HCT116 (cell line): ENCODE results near the gene SKIC8. TPM values are rescaled to one million over a fixed set of nuclear protein-coding genes. Genes with fewer than 3 reads are reported as not detected.

Experiments used
- ATAC-seq: fragments of 200-7000 bp; cut with Tn5 transposase; 2 replicates; pipeline ENCODE4 v1.9.1; 2020; ENCODE audit warnings: mild to moderate bottlenecking, moderate library complexity
- BruUV-seq: library from RNA; stranded (reverse); fragments of 400-500 nt; replicated peaks from 2 replicates; lab custom pipeline; 2021; lab: Mats Ljungman, UMichigan
- CTCF ChIA-PET: fragments of 300-600 bp; sonication (Branson Sonifier 250); formaldehyde crosslinking; loops from one replicate; lab custom pipeline; 2021; ENCODE audit warnings: antibody characterized with exemption; lab: Charles Lee
- POLR2A ChIA-PET: fragments of 300-600, 350-600 bp; sonication (Branson Sonifier 250); formaldehyde crosslinking; loops from one replicate; lab custom pipeline; 2021; ENCODE audit warnings: antibody characterized with exemption; lab: Charles Lee
- RAD21 ChIA-PET, 2 experiments: fragments of 300-600 bp; sonication (Branson Sonifier 250); formaldehyde crosslinking; loops; one replicate each; lab custom pipeline; 2023; ENCODE audit warnings: low total read pairs in 2 of 2; ENCODE audit not compliant: uncharacterized antibody in 2 of 2, unreplicated experiment in 2 of 2, low non-redundant PET in 1 of 2; lab: Charles Lee
- DNase-seq: peaks from one replicate; pipeline ENCODE4 v3.0.0-alpha.2; 2010; ENCODE audit warnings: low read depth, low spot score
- H2AFZ ChIP-seq: fragments of 200-600 bp; shearing (Covaris generic), sonication (generic); 2 replicates; pipeline ENCODE4 v1.6.1; 2017; ENCODE audit warnings: low read depth, mixed run types, mixed read lengths, antibody characterized with exemption, low read length; ENCODE audit not compliant: poor library complexity, severe bottlenecking
- H3K27ac ChIP-seq: 2 replicates; pipeline ENCODE4 v1.5.1; 2012; ENCODE audit warnings: low read depth, low read length
- H3K27me3 ChIP-seq: fragments of 200-600 bp; sonication (generic); 2 replicates; pipeline ENCODE4 v1.6.1; 2016; ENCODE audit warnings: mixed run types, low read length, mixed read lengths; ENCODE audit not compliant: insufficient read depth
- H3K36me3 ChIP-seq, 2 experiments: fragments of 200-500 bp in 1 of 2; fragments of 200-600 bp in 1 of 2; sonication (Bioruptor generic) in 1 of 2; sonication (generic) in 1 of 2; 2 replicates each; pipeline versions ENCODE4 v1.5.1 to v1.6.1; 2014 to 2016; ENCODE audit warnings: low read length in 2 of 2, inconsistent platforms in 1 of 2, mixed read lengths in 1 of 2, mixed run types in 1 of 2; ENCODE audit not compliant: insufficient read depth in 2 of 2, control insufficient read depth in 1 of 2
- H3K4me1 ChIP-seq, 2 experiments: fragments of 200-600 bp in 1 of 2; sonication (generic) in 1 of 2; 2 replicates each; pipeline versions ENCODE4 v1.5.1 to v1.6.1; 2012 to 2017; ENCODE audit warnings: low read length in 2 of 2, inconsistent platforms in 1 of 2, mild to moderate bottlenecking in 1 of 2, mixed read lengths in 1 of 2, mixed run types in 1 of 2, moderate library complexity in 1 of 2; ENCODE audit not compliant: insufficient read depth in 2 of 2, control insufficient read depth in 1 of 2
- H3K4me2 ChIP-seq: fragments of 200-600 bp; sonication (generic); 2 replicates; pipeline ENCODE4 v1.6.1; 2017; ENCODE audit warnings: mixed run types, low read length, mixed read lengths
- H3K4me3 ChIP-seq, 2 experiments: fragments of 200-600 bp in 1 of 2; sonication (generic) in 1 of 2; replicated peaks in 1 of 2; 2 replicates each; pipeline ENCODE4 v1.5.1; 2011 to 2016; ENCODE audit warnings: low read length in 2 of 2, control low read depth in 1 of 2, low read depth in 1 of 2, mild to moderate bottlenecking in 1 of 2, mixed read lengths in 1 of 2, mixed run types in 1 of 2
- H3K79me2 ChIP-seq: fragments of 200-600 bp; sonication (generic); 2 replicates; pipeline ENCODE4 v1.6.1; 2017; ENCODE audit warnings: mild to moderate bottlenecking, mixed run types, low read length, moderate library complexity, mixed read lengths; ENCODE audit not compliant: insufficient read depth
- H3K9ac ChIP-seq: fragments of 200-600 bp; sonication (generic); 2 replicates; pipeline ENCODE4 v1.6.1; 2016; ENCODE audit warnings: low read length, mixed read lengths
- H3K9me2 ChIP-seq: fragments of 200-600 bp; sonication (generic), shearing (Covaris generic); 2 replicates; pipeline ENCODE4 v1.6.1; 2017; ENCODE audit warnings: mixed run types, mild to moderate bottlenecking, moderate library complexity; ENCODE audit not compliant: insufficient read depth
- H3K9me3 ChIP-seq, 2 experiments: fragments of 200-500 bp in 1 of 2; fragments of 200-600 bp in 1 of 2; sonication (Bioruptor generic) in 1 of 2; sonication (generic) in 1 of 2; 2 replicates each; pipeline ENCODE4 v1.6.1; 2014 to 2017; ENCODE audit warnings: low read length in 2 of 2, mixed read lengths in 2 of 2, inconsistent platforms in 1 of 2, low read depth in 1 of 2, mild to moderate bottlenecking in 1 of 2, mixed run types in 1 of 2, moderate library complexity in 1 of 2; ENCODE audit not compliant: control insufficient read depth in 1 of 2, insufficient read depth in 1 of 2
- H4K20me1 ChIP-seq: fragments of 200-600 bp; sonication (generic), shearing (Covaris generic); 2 replicates; pipeline ENCODE4 v1.6.1; 2017; ENCODE audit warnings: mixed run types, mild to moderate bottlenecking, moderate library complexity; ENCODE audit not compliant: insufficient read depth
- RAD21 ChIP-seq: IDR thresholded peaks from 2 replicates; pipeline ENCODE4 v1.6.1; 2012; ENCODE audit warnings: low read depth, mild to moderate bottlenecking
- SP1 ChIP-seq: IDR thresholded peaks from 2 replicates; pipeline ENCODE4 v1.6.1; 2012; ENCODE audit warnings: low read depth
- ZFX ChIP-seq: fragments of 450-650 bp; IDR thresholded peaks from 2 replicates; pipeline ENCODE4 v1.6.1; 2017
- intact Hi-C: fragments of 100-400 bp; cut with micrococcal nuclease; formaldehyde crosslinking; loops from 2 replicates; pipeline ENCODE4 v1.10.0; 2022
- total RNA-seq: library from RNA; stranded (reverse); gene quantifications from one replicate; pipeline ENCODE4 v1.2.1, GENCODE V29; 2021; ENCODE audit not compliant: unreplicated experiment
- TF ChIP-seq, protein P1 (sequence below), 3 experiments: fragments of 200-600 bp in 1 of 3; sonication (generic) in 1 of 3; IDR thresholded peaks in 2 of 3; conservative IDR thresholded peaks in 1 of 3; 2 replicates each; pipeline ENCODE4 v1.5.1; 2012 to 2017; ENCODE audit warnings: low read depth in 2 of 3, low read length in 2 of 3, antibody characterized with exemption in 1 of 3, borderline replicate concordance in 1 of 3, control low read depth in 1 of 3, mild to moderate bottlenecking in 1 of 3, mixed read lengths in 1 of 3, mixed run types in 1 of 3, moderate library complexity in 1 of 3; ENCODE audit not compliant: insufficient read depth in 1 of 3
- TF ChIP-seq, protein P2 (sequence below): IDR thresholded peaks from 2 replicates; pipeline ENCODE4 v1.6.1; 2012

Gene SKIC8
- total RNA-seq, 1 experiment from 2014 or later = 57.1 TPM

DNA sequence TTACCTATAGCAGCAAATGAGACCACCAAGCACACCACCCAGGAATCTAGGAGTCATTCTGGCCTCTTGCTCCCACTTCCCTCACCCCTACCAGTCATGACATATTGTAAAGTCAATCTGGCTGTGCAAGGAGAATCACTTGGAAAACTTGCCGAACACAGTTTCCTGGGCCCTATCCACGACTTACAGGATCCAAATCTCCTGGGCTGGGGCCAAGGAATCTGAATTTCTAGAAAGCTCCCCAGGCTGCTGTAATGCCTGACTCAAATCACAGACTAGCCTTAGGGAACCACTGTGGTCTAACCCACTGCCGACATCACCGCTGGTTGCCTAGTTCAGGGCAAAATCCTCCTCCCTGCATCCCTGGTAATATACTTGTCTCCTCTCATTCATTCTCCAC is 36.6 kb upstream of the SKIC8 start:
- H3K9ac ChIP-seq = no peak overlapping the region
- no peak overlapping the region for H3K4me3 ChIP-seq
- intact Hi-C loops = no loop called here
- no peaks in the 10 kb centered on the region for H3K9me3 ChIP-seq
- H2AFZ ChIP-seq = no peak overlapping the region
- H3K27me3 ChIP-seq = 0 out of 2 replicates have a peak, but pooled peaks cover 3% of the 10 kb centered on the region
- ATAC-seq (no peak), DNase-seq (no peak)
- TF ChIP-seq, protein P1, sequence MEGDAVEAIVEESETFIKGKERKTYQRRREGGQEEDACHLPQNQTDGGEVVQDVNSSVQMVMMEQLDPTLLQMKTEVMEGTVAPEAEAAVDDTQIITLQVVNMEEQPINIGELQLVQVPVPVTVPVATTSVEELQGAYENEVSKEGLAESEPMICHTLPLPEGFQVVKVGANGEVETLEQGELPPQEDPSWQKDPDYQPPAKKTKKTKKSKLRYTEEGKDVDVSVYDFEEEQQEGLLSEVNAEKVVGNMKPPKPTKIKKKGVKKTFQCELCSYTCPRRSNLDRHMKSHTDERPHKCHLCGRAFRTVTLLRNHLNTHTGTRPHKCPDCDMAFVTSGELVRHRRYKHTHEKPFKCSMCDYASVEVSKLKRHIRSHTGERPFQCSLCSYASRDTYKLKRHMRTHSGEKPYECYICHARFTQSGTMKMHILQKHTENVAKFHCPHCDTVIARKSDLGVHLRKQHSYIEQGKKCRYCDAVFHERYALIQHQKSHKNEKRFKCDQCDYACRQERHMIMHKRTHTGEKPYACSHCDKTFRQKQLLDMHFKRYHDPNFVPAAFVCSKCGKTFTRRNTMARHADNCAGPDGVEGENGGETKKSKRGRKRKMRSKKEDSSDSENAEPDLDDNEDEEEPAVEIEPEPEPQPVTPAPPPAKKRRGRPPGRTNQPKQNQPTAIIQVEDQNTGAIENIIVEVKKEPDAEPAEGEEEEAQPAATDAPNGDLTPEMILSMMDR (IDR thresholded peaks at IDR 0.05 in 2 of 3, conservative IDR thresholded peaks at IDR 0.05 in 1 of 3; ENCODE audit: borderline replicate concordance in 1 of 3, insufficient read depth in 1 of 3, low read depth in 2 of 3, low read length in 2 of 3) = no peak
- POLR2A ChIA-PET = no interaction called here
- no peaks in the 10 kb centered on the region for H3K79me2 ChIP-seq
- RAD21 ChIA-PET = no interaction called here
- no peaks in the 10 kb centered on the region for H3K9me2 ChIP-seq
- no peaks in the 10 kb centered on the region for H3K4me1 ChIP-seq
- no peaks in the 10 kb centered on the region for H3K36me3 ChIP-seq
- H4K20me1 ChIP-seq = no peaks in the 10 kb centered on the region
- H3K4me2 ChIP-seq = no peak overlapping the region
- no peak overlapping the region for H3K27ac ChIP-seq
- CTCF ChIA-PET = no interaction called here
- BruUV-seq = no TSS peak

DNA sequence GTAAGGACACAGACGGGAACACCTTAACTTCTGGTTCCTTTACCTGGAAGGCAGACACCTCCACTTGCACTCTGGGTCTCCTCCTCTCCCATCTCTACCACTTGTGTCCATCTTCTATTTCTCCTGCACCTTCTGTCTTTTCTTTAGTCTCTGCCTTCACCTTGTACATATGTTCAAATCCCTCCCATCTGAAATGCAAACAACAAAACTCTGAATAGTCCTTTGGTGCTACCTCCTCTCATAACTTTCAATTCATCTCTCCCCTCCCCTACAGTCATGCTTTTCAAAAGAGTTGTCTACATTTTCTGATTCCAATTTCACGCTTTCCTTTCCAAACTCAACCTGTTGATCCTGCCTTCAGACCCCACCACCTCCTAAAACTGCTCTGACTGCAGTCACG is 35.4 kb upstream of the SKIC8 start:
- Histone ChIP-seq H3K4me3 (no peak overlapping the region), H3K79me2 (no peaks in the 10 kb centered on the region), H3K27ac (no peak overlapping the region), H3K27me3 (0 out of 2 replicates have a peak, but pooled peaks cover 3% of the 10 kb centered on the region), H3K36me3 (no peaks in the 10 kb centered on the region), H3K4me1 (no peaks in the 10 kb centered on the region), H3K9me3 (no peaks in the 10 kb centered on the region), H3K9ac (no peak overlapping the region), H3K9me2 (no peaks in the 10 kb centered on the region), H3K4me2 (no peak overlapping the region), H2AFZ (no peak overlapping the region), H4K20me1 (no peaks in the 10 kb centered on the region)
- intact Hi-C loops = no loop called here
- ChIA-PET RAD21 (no interaction called here), POLR2A (no interaction called here), CTCF (no interaction called here)
- DNase-seq = no peak
- no peak for ATAC-seq
- BruUV-seq = no TSS peak
- TF ChIP-seq, protein P2, sequence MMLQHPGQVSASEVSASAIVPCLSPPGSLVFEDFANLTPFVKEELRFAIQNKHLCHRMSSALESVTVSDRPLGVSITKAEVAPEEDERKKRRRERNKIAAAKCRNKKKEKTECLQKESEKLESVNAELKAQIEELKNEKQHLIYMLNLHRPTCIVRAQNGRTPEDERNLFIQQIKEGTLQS = no peak
- no peak for TF ChIP-seq RAD21
- TF ChIP-seq SP1 = no peak
- TF ChIP-seq ZFX = no peak
